Activated T-cell treated with anti-CD3 and anti-CD28 coated beads, Interleukin-2, amount 50 U/mL, for 4 hours (primary cell): ENCODE measurements around the gene SKIDA1. TPM values are rescaled to one million over a fixed set of nuclear protein-coding genes. Genes with fewer than 3 reads are reported as not detected.

Experiments used
- ATAC-seq, 2 donors: fragments of 200-7000 bp; cut with Tn5 transposase; one replicate each; pipeline ENCODE4 v1.10.0; 2021
- DNase-seq: peaks from one replicate; pipeline ENCODE4 v3.0.0-alpha.2; 2020
- H3K27me3 Mint-ChIP-seq: one replicate; pipeline ENCODE4 v1.8.0; 2021; ENCODE audit warnings: low read depth, mixed read lengths
- H3K36me3 Mint-ChIP-seq: one replicate; pipeline ENCODE4 v1.8.0; 2022; ENCODE audit warnings: mixed read lengths; ENCODE audit not compliant: insufficient read depth
- H3K4me1 Mint-ChIP-seq: one replicate; pipeline ENCODE4 v1.8.0; 2021; ENCODE audit warnings: low read depth, mixed read lengths
- H3K4me3 Mint-ChIP-seq: one replicate; pipeline ENCODE4 v1.8.0; 2021; ENCODE audit warnings: mild to moderate bottlenecking, moderate library complexity, mixed read lengths
- H3K9me3 Mint-ChIP-seq: one replicate; pipeline ENCODE4 v1.8.0; 2021; ENCODE audit warnings: mixed read lengths
- total RNA-seq, 3 donors: library from RNA; stranded (reverse); gene quantifications; one replicate each; pipeline ENCODE4 v1.2.1, GENCODE V29; 2021

SKIDA1 gene
- total RNA-seq, 3 donors from 2014 or later = not detected

- H3K9me3 Mint-ChIP-seq = no peaks in the 10 kb centered on the region
- DNase-seq (no peak), ATAC-seq (no peak)
- no peaks in the 10 kb centered on the region for H3K4me1 Mint-ChIP-seq
- H3K27me3 Mint-ChIP-seq = peaks cover 36% of the 10 kb centered on the region
- no peak overlapping the region for H3K4me3 Mint-ChIP-seq
- no peaks in the 10 kb centered on the region for H3K36me3 Mint-ChIP-seq
These were observed 19.7 kb downstream of the SKIDA1 start for GRCh38 chr10:21505711-21506278.

GRCh38 chr10:21503542-21503941 is 21.9 kb downstream of the SKIDA1 start:
- peaks cover 52% of the 10 kb centered on the region for H3K27me3 Mint-ChIP-seq
- no peaks in the 10 kb centered on the region for H3K36me3 Mint-ChIP-seq
- H3K4me3 Mint-ChIP-seq = no peak overlapping the region
- DNase-seq (no peak), ATAC-seq (no peak)
- no peaks in the 10 kb centered on the region for H3K4me1 Mint-ChIP-seq
- no peaks in the 10 kb centered on the region for H3K9me3 Mint-ChIP-seq

- Mint-ChIP-seq H3K9me3 (no peaks in the 10 kb centered on the region), H3K27me3 (peaks cover 61% of the 10 kb centered on the region)
These were observed 23.1 kb downstream of the SKIDA1 start for GRCh38 chr10:21502348-21502740.

GRCh38 chr10:21501731-21502347 is 23.6 kb downstream of the SKIDA1 start:
- H3K9me3 Mint-ChIP-seq = no peaks in the 10 kb centered on the region
- DNase-seq (no peak), ATAC-seq (peak in 1 of 2 donors; percentile 15)
- no peak overlapping the region for H3K4me3 Mint-ChIP-seq
- H3K27me3 Mint-ChIP-seq = peaks cover 63% of the 10 kb centered on the region
- peaks cover 9% of the 10 kb centered on the region for H3K4me1 Mint-ChIP-seq
- H3K36me3 Mint-ChIP-seq = no peaks in the 10 kb centered on the region

More at GRCh38 chr10:21502348-21502740, 23.1 kb downstream of the SKIDA1 start:
- Mint-ChIP-seq H3K36me3 (no peaks in the 10 kb centered on the region), H3K4me3 (no peak overlapping the region), H3K4me1 (peaks cover 8% of the 10 kb centered on the region)
- DNase-seq = no peak
- no peak for ATAC-seq

GRCh38 chr10:21501091-21501490 is 24.4 kb downstream of the SKIDA1 start:
- Mint-ChIP-seq H3K4me3 (no peak overlapping the region), H3K27me3 (peaks cover 59% of the 10 kb centered on the region)

GRCh38 chr10:21500578-21500910 is 24.9 kb downstream of the SKIDA1 start:
- DNase-seq (no peak), ATAC-seq (no peak)
- H3K4me3 Mint-ChIP-seq = no peak overlapping the region
- H3K9me3 Mint-ChIP-seq = no peaks in the 10 kb centered on the region
- peaks cover 10% of the 10 kb centered on the region for H3K4me1 Mint-ChIP-seq
- peaks cover 54% of the 10 kb centered on the region for H3K27me3 Mint-ChIP-seq
- no peaks in the 10 kb centered on the region for H3K36me3 Mint-ChIP-seq

More at GRCh38 chr10:21501091-21501490, 24.4 kb downstream of the SKIDA1 start:
- H3K9me3 Mint-ChIP-seq = no peaks in the 10 kb centered on the region
- H3K36me3 Mint-ChIP-seq = no peaks in the 10 kb centered on the region
- DNase-seq (no peak), ATAC-seq (no peak)
- peaks cover 9% of the 10 kb centered on the region for H3K4me1 Mint-ChIP-seq

GRCh38 chr10:21499701-21500577 is 25.5 kb downstream of the SKIDA1 start:
- ATAC-seq (no peak), DNase-seq (no peak)
- Mint-ChIP-seq H3K9me3 (no peaks in the 10 kb centered on the region), H3K27me3 (peaks cover 59% of the 10 kb centered on the region), H3K4me3 (no peak overlapping the region), H3K36me3 (no peaks in the 10 kb centered on the region), H3K4me1 (peaks cover 15% of the 10 kb centered on the region)

GRCh38 chr10:21498986-21499385 is 26.5 kb downstream of the SKIDA1 start:
- Mint-ChIP-seq H3K4me3 (no peak overlapping the region), H3K27me3 (peaks cover 61% of the 10 kb centered on the region)

GRCh38 chr10:21498377-21498776 is 27.1 kb downstream of the SKIDA1 start:
- peaks cover 66% of the 10 kb centered on the region for H3K27me3 Mint-ChIP-seq
- DNase-seq (no peak), ATAC-seq (no peak)
- H3K36me3 Mint-ChIP-seq = no peaks in the 10 kb centered on the region
- H3K4me1 Mint-ChIP-seq = peaks cover 19% of the 10 kb centered on the region
- no peaks in the 10 kb centered on the region for H3K9me3 Mint-ChIP-seq
- H3K4me3 Mint-ChIP-seq = peak overlapping the region; percentile 68

More at GRCh38 chr10:21498986-21499385, 26.5 kb downstream of the SKIDA1 start:
- Mint-ChIP-seq H3K4me1 (peaks cover 18% of the 10 kb centered on the region), H3K9me3 (no peaks in the 10 kb centered on the region), H3K36me3 (no peaks in the 10 kb centered on the region)
- ATAC-seq (no peak), DNase-seq (no peak)

- H3K4me3 Mint-ChIP-seq = peak overlapping the region; percentile 68
- no peaks in the 10 kb centered on the region for H3K9me3 Mint-ChIP-seq
- peaks cover 19% of the 10 kb centered on the region for H3K4me1 Mint-ChIP-seq
- ATAC-seq (peak in 1 of 2 donors; percentile 6), DNase-seq (no peak)
- H3K36me3 Mint-ChIP-seq = no peaks in the 10 kb centered on the region
- peaks cover 66% of the 10 kb centered on the region for H3K27me3 Mint-ChIP-seq
These were observed 28.2 kb downstream of the SKIDA1 start for GRCh38 chr10:21497177-21497807.

GRCh38 chr10:21496343-21497176 is 28.9 kb downstream of the SKIDA1 start:
- Mint-ChIP-seq H3K4me1 (peaks cover 19% of the 10 kb centered on the region), H3K4me3 (peak overlapping the region; percentile 68), H3K27me3 (peaks cover 64% of the 10 kb centered on the region), H3K36me3 (no peaks in the 10 kb centered on the region), H3K9me3 (no peaks in the 10 kb centered on the region)
- ATAC-seq = peak; percentile 64 to 66
- DNase-seq = peak; percentile 52

- peaks cover 59% of the 10 kb centered on the region for H3K27me3 Mint-ChIP-seq
- H3K9me3 Mint-ChIP-seq = no peaks in the 10 kb centered on the region
- ATAC-seq (peak; percentile 82 to 89), DNase-seq (peak; percentile 88)
- H3K4me3 Mint-ChIP-seq = peak overlapping the region; percentile 84
- H3K4me1 Mint-ChIP-seq = peaks cover 19% of the 10 kb centered on the region
- no peaks in the 10 kb centered on the region for H3K36me3 Mint-ChIP-seq
These were observed 29.6 kb downstream of the SKIDA1 start for GRCh38 chr10:21495752-21496342.

- ATAC-seq = no peak
- Mint-ChIP-seq H3K4me1 (peaks cover 19% of the 10 kb centered on the region), H3K4me3 (peak overlapping the region; percentile 84), H3K36me3 (no peaks in the 10 kb centered on the region), H3K27me3 (peaks cover 55% of the 10 kb centered on the region), H3K9me3 (no peaks in the 10 kb centered on the region)
- DNase-seq = no peak
These were observed 30.3 kb downstream of the SKIDA1 start for GRCh38 chr10:21495002-21495751.
